Hematopoietic multipotent progenitor cell treated with erythropoietin and hydrocortisone succinate and interleukin-3 and kit ligand, for 17 days (in vitro differentiated cells): ENCODE data around the gene BICC1.

Experiments
- DNase-seq: peaks from one replicate; pipeline ENCODE4 v3.0.0-alpha.2; 2015; ENCODE audit warnings: low spot score

Gene BICC1

GRCh38 chr10:58647376-58648112, 134.9 kb downstream of the BICC1 start:
- DNase-seq, result no peak

- no peak for DNase-seq
Measured at GRCh38 chr10:58648131-58648530, 135.5 kb downstream of the BICC1 start.

DNA sequence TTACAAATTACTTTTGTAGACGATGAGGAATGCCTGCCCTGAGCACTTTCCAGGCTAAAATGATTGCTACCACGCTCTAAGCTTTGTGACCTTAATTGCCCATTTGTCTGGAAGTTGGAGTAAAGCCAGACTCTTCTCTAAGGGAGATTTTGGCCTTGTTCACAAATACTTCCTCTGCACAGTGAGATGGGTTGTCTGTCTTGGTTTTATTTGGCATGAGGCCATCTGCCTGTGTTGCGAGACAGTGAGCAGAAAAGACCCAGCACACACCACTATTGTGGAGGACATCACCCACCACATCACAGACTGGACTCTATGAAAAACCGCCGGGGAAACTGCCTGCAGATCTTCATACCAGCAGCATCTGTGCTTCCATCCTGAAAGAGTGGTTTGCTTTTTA, 138.4 kb downstream of the BICC1 start:
- DNase-seq, result no peak

- no peak for DNase-seq
Measured at GRCh38 chr10:58651742-58652141, 139.1 kb downstream of the BICC1 start.

DNA sequence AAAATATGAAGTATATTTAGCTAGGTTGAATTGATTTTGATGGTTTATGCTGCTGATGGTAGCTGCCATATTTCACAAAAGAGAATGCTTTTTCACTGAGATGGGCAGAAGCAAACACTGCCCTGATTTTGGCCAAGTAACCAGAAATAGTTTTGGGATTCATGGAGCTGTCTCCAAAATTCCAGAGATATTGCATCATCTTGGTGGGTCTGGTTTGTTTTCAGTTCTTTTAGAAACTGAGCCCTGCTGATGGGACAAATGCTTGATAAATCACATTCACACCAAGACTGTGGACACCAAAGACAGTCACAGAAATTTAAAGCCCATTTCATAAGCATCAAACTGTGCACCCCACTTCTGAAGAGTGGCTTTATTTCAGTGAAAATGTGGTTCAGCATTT, 140.5 kb downstream of the BICC1 start:
- no peak for DNase-seq

GRCh38 chr10:58660575-58661255, 148.0 kb downstream of the BICC1 start:
- DNase-seq, result no peak

DNA sequence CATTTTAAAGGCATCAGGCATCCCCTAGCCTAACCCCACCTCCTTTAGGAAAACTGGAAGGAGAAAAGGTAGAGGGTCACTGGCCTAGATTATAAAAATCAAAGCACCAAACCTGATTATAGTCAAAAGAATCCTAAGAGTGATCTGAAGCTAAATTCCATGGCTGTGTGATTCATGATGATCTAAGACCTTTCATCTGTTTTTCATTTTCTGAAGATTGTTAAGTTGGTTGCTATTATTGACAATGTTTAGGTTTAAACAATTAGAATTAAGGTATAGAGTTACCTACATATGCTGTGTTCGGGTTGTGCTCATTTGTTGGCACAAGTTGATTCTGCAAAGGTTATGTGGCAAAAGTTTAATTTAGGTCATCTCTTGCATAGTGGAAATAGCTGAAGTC, 148.7 kb downstream of the BICC1 start:
- no peak for DNase-seq

DNA sequence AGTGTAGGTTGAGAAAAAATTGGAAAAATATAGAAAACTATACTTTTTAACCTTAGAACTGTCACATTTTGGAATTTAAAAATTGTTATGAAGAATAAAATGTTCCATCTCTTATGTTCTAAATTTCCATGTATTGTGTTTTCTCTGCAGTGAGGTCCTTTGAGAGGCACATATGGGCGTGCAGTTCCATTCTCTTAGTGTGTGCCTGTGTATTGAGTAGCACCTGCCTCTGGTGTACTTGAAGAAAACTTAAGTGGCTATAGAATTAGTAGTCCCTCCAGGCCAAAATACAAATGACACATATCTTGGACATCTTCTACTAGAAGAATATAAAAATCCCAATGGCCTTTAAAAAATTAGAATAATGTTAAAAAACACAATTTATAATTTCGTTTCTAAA, 149.2 kb downstream of the BICC1 start:
- DNase-seq, result no peak

GRCh38 chr10:58662314-58662713, 149.6 kb downstream of the BICC1 start:
- no peak for DNase-seq

GRCh38 chr10:58665361-58665760, 152.7 kb downstream of the BICC1 start:
- DNase-seq, result no peak

GRCh38 chr10:58666024-58666423, 153.4 kb downstream of the BICC1 start:
- DNase-seq, result no peak

DNA sequence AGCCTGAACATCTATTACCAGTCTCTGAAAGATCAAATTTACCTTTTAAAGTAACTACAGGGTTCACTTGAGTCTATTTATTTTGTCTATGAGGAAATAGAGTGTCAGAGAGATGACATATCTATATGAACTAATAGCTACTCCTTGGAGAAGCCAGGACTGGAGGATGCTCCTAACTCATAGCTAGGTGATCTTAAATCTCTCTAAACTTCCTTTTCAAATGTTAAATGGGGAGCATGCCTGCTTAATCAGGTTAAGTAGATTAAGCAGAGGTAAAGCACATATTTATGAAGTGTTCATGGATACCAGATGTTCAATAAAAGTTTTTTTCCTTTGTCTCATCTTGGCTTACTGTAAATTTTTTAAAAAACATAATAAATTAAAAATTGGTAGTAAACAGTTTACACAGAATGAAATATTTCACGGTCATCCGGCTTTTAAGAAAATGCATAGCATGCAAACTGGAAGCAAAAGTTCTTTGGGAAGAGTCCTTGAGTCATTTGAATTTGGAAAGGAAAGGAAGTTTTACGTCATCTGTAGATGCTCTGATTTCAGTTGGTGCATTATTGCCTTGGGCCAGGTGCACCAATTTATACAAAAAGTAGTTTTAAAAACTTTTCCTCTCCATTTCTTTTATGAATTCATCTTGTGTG, 155.1 kb downstream of the BICC1 start:
- no peak for DNase-seq

DNA sequence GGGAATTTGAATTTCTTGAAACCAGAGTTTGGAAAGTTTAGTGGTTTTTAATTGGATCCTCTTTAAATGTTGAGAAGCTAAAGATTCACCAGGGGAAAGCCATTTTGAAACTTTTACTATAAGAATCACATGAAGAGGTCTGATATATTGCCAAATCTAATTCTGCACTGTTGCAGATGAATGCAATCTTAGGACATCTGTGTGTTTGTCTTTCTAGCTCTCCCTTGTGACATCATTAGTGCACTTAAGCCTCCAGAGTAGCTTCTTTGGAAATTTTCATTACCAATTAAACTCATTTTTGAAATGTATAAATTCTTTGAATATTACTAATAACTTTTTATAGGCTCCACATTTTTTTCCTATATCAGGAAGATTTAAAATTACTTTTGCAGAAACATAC, 160.2 kb downstream of the BICC1 start:
- DNase-seq, result no peak

DNA sequence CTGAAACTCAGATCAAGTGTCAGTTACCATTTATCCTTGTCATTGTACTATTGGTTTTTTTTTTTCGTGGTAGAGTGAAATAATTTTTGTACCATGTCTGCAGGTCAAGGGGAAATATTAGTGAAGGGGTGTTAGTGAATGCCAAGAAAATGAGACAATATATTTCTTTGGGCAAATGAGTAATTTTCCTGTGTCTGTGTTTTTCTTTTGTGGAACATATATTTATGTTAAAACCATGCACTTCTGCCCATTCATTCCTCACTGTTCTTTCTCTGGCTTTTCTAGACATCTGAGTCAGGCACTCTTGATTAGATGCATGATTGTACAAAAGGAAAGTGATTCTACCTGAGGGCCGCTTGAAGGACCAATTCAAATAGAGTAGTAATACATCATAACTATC, 161.6 kb downstream of the BICC1 start:
- DNase-seq, result no peak

GRCh38 chr10:58675321-58675720, 162.6 kb downstream of the BICC1 start:
- no peak for DNase-seq

- no peak for DNase-seq
Measured at GRCh38 chr10:58691528-58691927, 178.9 kb downstream of the BICC1 start.

DNA sequence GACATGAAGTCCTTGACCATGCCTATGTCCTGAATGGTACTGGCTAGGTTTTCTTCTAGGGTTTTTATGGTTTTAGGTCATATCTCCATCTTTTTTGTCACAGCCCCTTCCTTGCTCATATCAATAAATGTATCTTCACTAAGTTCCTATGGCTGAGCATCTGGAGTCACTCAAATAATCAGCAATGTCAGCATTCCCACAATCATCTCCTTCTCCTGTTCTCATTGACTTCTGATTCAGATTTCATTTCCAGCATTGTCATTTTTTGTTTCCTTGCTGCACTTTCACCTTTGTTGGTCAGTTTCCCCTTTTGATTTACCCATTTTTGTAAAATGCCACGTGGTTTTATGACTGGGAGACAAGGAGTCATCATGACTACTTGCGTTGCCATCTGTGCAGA, 181.2 kb downstream of the BICC1 start:
- no peak for DNase-seq

- DNase-seq, result no peak
Measured at GRCh38 chr10:58695022-58695421, 182.3 kb downstream of the BICC1 start.

DNA sequence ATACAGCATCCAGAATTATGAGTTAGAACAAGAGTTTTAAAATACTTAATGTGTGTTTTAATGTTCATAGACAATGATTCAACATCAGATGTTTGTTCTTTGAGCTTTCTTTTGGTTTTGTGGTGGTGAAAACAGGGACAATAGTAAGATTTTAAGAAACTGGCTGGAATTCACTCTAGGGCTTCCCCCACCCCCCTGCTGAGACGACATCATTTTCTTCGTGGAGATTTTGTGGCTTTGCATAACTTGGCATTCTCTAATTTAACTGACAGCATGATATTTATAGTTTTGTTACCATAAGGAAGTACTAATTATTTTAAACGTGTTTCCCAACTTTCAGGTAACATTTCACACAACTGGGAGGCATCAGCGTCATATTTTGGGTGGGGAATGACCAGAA, 184.1 kb downstream of the BICC1 start:
- no peak for DNase-seq

- DNase-seq, result no peak
Measured at GRCh38 chr10:58697691-58698090, 185.0 kb downstream of the BICC1 start.

GRCh38 chr10:58698777-58699356, 186.2 kb downstream of the BICC1 start:
- no peak for DNase-seq

DNA sequence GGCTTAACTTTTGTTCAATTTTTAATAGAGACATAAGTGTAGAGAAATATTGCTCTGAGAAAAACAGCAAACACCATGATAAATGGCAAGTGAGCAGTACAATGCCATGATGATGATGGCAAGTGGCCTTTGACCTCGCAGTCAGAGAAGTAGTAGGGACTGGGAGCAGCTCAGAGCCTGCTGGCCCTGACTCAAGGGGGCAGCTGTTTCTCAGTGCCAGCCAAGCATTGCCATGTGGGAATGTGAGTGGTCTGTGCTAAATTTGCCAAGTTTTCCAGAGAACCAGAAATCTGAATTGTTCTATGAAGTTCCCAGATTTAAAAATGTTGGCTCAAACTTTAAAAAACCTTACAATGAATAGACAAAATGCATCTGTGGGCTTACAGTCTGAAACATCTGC, 187.9 kb downstream of the BICC1 start:
- no peak for DNase-seq
